Endothelial cell (in vitro differentiated cells): ENCODE data around the gene MUL1. TPM values are rescaled to one million over a fixed set of nuclear protein-coding genes. Genes with fewer than 3 reads are reported as not detected.

Experiments used
- DNase-seq: peaks from one replicate; pipeline ENCODE4 v3.0.0; 2021; ENCODE audit warnings: low spot score
- H3K27ac Mint-ChIP-seq: one replicate; pipeline ENCODE4 v1.8.0; 2021; ENCODE audit warnings: mixed read lengths, inconsistent platforms; ENCODE audit not compliant: unreplicated experiment
- H3K27me3 Mint-ChIP-seq: one replicate; pipeline ENCODE4 v1.8.0; 2021; ENCODE audit warnings: mild to moderate bottlenecking, moderate library complexity, mixed read lengths, inconsistent platforms; ENCODE audit not compliant: unreplicated experiment
- H3K36me3 Mint-ChIP-seq: one replicate; pipeline ENCODE4 v1.8.0; 2021; ENCODE audit warnings: mild to moderate bottlenecking, low read depth, mixed read lengths, inconsistent platforms; ENCODE audit not compliant: unreplicated experiment
- H3K4me1 Mint-ChIP-seq: one replicate; pipeline ENCODE4 v1.8.0; 2021; ENCODE audit warnings: mild to moderate bottlenecking, mixed read lengths, inconsistent platforms; ENCODE audit not compliant: unreplicated experiment
- H3K4me3 Mint-ChIP-seq: one replicate; pipeline ENCODE4 v1.8.0; 2021; ENCODE audit warnings: mild to moderate bottlenecking, mixed read lengths, inconsistent platforms; ENCODE audit not compliant: unreplicated experiment
- H3K9me3 Mint-ChIP-seq: one replicate; pipeline ENCODE4 v1.8.0; 2021; ENCODE audit warnings: mixed read lengths, inconsistent platforms; ENCODE audit not compliant: unreplicated experiment
- CTCF ChIP-seq: fragments of 200-600 bp; sonication (generic); IDR thresholded peaks from one replicate; pipeline ENCODE4 v1.5.0; 2021; ENCODE audit warnings: antibody characterized with exemption; ENCODE audit not compliant: unreplicated experiment
- total RNA-seq: library from RNA; stranded (reverse); fragmentation: NEBNext Ultra II Directional; extraction: Animal tissue kit (Norgen Biotek cat#: 25700); gene quantifications from one replicate; pipeline ENCODE4 v1.2.1, GENCODE V29; 2021; ENCODE audit not compliant: unreplicated experiment

The MUL1 gene
- total RNA-seq, 1 donor from 2014 or later = 31.5 TPM

DNA sequence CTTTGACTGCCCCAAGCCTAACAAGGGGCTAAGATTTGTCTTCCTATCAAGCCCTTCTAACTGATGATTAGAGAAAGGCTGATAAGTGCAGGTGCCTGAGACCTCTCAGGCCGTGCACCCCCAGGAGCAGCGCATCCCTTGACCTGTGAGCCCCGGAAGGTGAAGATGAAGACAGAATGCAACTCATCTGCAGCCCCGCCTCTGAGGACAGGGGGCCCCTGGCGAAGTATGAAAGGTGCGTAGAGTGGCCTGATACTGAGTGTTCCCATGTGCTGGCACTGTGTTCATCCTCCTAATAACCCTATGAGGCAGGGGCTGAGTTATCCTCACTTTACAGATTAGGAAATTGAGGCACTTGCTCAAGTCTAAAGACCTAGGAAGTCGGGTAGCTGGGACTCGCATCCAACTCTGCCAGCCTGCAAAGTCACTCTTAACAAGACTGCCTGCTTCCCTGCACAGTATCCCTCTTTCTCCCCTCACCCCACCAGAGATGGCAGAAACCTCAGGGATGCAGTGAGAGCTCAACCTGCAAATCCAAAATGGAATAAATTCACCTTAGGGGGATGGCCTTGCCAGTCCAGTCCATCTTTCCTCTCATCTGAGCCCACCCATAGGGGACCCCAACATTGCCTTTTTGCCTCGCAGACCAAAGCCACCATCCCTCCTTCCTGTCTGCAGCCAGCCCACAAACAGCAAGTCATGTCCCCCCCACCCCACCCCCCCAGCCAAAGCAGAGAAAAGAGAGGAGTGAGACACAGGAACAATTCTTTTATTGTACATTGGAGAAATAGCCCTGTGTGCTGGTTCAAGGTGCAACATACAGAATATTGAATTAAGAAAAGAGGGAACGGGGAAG lies 26.1 kb downstream of the MUL1 start:
- DNase-seq = no peak
- peaks cover 8% of the 10 kb centered on the region for H3K4me1 Mint-ChIP-seq
- TF ChIP-seq CTCF = no peak
- peaks cover 14% of the 10 kb centered on the region for H3K27me3 Mint-ChIP-seq
- H3K4me3 Mint-ChIP-seq = no peak overlapping the region
- no peaks in the 10 kb centered on the region for H3K36me3 Mint-ChIP-seq
- H3K9me3 Mint-ChIP-seq = no peaks in the 10 kb centered on the region
- H3K27ac Mint-ChIP-seq = no peak overlapping the region

DNA sequence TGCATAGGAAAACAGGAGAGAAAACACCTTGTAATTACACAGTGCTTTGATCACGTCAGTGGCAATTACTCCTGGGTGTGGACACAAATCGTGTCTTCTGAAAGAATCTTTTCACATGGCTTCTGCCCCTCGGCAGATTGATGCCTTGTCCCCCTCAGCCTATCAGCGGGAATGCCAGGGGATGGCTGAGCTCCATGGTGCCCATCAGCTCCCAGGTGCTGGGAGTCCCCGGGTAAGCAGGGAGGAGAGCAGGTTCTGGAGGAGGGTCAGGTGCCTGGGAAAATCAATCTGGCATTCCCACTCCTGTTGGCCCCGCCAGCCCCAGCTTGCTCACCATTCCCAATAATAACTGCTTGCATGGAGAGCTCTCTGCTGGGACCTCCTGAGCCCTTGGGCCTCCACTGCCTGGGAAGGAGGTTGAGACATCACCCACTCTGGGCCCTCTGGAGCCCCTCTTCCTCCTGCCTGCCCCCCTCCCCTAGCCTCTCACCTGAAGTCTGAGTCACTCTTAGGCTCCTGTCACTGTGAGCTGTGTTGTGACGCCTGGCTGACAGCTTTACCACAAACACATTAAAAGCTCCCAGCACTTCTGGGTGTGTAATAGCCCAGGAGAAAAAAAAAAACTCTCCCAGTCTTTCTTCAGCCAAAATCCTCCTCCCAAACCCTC lies 26.9 kb downstream of the MUL1 start:
- Mint-ChIP-seq H3K27ac (no peak overlapping the region), H3K27me3 (peaks cover 16% of the 10 kb centered on the region), H3K36me3 (no peaks in the 10 kb centered on the region), H3K9me3 (no peaks in the 10 kb centered on the region), H3K4me3 (no peak overlapping the region), H3K4me1 (peaks cover 8% of the 10 kb centered on the region)
- TF ChIP-seq CTCF = no peak
- DNase-seq = no peak

GRCh38 chr1:20480243-20480944 lies 27.6 kb downstream of the MUL1 start:
- Mint-ChIP-seq H3K27me3 (peaks cover 14% of the 10 kb centered on the region), H3K27ac (no peak overlapping the region), H3K9me3 (no peaks in the 10 kb centered on the region), H3K4me1 (peaks cover 8% of the 10 kb centered on the region), H3K4me3 (no peak overlapping the region), H3K36me3 (no peaks in the 10 kb centered on the region)
- DNase-seq = no peak
- no peak for TF ChIP-seq CTCF

DNA sequence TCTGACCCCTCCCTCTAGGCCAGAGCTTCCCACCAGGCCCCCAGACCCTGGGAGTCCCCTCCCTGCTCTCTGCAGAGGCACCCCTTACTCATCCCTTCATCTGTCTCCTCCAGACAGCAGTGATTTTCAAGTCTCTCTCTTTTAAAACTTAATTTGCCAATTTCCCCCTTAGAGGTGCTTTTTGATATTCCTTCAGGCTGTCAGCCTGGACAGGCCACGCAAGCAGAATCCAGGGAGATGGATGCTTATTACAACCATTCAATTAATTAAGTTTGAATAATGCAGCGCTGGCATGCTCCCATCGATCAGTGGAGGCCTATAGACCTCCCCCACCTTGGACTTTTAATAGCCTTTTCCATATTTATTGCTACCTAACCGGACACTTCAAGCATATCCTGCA lies 28.1 kb downstream of the MUL1 start:
- no peak overlapping the region for H3K27ac Mint-ChIP-seq

More for the DNA sequence above, 28.1 kb downstream of the MUL1 start:
- TF ChIP-seq CTCF = no peak
- Mint-ChIP-seq H3K4me3 (no peak overlapping the region), H3K4me1 (peaks cover 8% of the 10 kb centered on the region), H3K9me3 (no peaks in the 10 kb centered on the region), H3K36me3 (no peaks in the 10 kb centered on the region), H3K27me3 (peaks cover 14% of the 10 kb centered on the region)
- no peak for DNase-seq
